IMR-90 (cell line): ENCODE data around the gene MAST1. TPM values are rescaled to one million over a fixed set of nuclear protein-coding genes. Genes with fewer than 3 reads are reported as not detected.
A peak's percentile ranks its signal among the peaks of the same experiment; 100 is the strongest.

Experiments used
- ATAC-seq: fragments of 200-7000 bp; cut with Tn5 transposase; 2 replicates; pipeline ENCODE4 v1.9.1; 2020; ENCODE audit warnings: low read depth, mild to moderate bottlenecking, moderate library complexity
- BruUV-seq: library from RNA; stranded (reverse); fragments of 400-500 nt; replicated peaks from 2 replicates; lab custom pipeline; 2021; lab: Mats Ljungman, UMichigan
- CTCF ChIA-PET: fragments of 300-600 bp; formaldehyde crosslinking; extraction: SDS; loops from one replicate; lab custom pipeline; 2021; ENCODE audit warnings: antibody characterized with exemption; lab: Yijun Ruan, JAX
- POLR2A ChIA-PET: fragments of 300-600 bp; sonication (Branson Sonifier 250); formaldehyde crosslinking; loops from one replicate; lab custom pipeline; 2022; ENCODE audit warnings: antibody characterized with exemption; ENCODE audit not compliant: unreplicated experiment; lab: Charles Lee
- DNase-seq: peaks from one replicate; pipeline ENCODE4 v3.0.0; 2013
- H2AFZ ChIP-seq: replicated peaks from 2 replicates; pipeline ENCODE3; 2013; ENCODE audit warnings: low read length, mild to moderate bottlenecking; ENCODE audit not compliant: poor library complexity
- H2AK5ac ChIP-seq: 2 replicates; pipeline ENCODE4 v1.6.1; 2013; ENCODE audit warnings: low read depth, low read length, inconsistent platforms
- H2AK9ac ChIP-seq: replicated peaks from 2 replicates; pipeline ENCODE3; 2013; ENCODE audit warnings: mild to moderate bottlenecking, low read depth, low read length, moderate library complexity; ENCODE audit not compliant: poor library complexity
- H2BK120ac ChIP-seq: 2 replicates; pipeline ENCODE4 v1.6.1; 2013; ENCODE audit warnings: low read depth, low read length, inconsistent platforms
- H2BK15ac ChIP-seq: 3 replicates; pipeline ENCODE4 v1.6.1; 2013; ENCODE audit warnings: low read depth, low read length, inconsistent platforms
- H2BK20ac ChIP-seq: 2 replicates; pipeline ENCODE4 v1.6.1; 2013; ENCODE audit warnings: low read depth, mild to moderate bottlenecking, inconsistent platforms, low read length, moderate library complexity
- H2BK5ac ChIP-seq: 2 replicates; pipeline ENCODE4 v1.6.1; 2013; ENCODE audit warnings: mild to moderate bottlenecking, low read depth, low read length, inconsistent platforms; ENCODE audit not compliant: poor library complexity, severe bottlenecking
- H3K14ac ChIP-seq: replicated peaks from 2 replicates; pipeline ENCODE4 v1.6.1; 2013; ENCODE audit warnings: low read depth, low read length, inconsistent platforms
- H3K18ac ChIP-seq: 2 replicates; pipeline ENCODE4 v1.6.1; 2013; ENCODE audit warnings: low read depth, low read length, control low read depth
- H3K23ac ChIP-seq: 2 replicates; pipeline ENCODE4 v1.6.1; 2013; ENCODE audit warnings: low read depth, low read length, inconsistent platforms
- H3K27ac ChIP-seq: 2 replicates; pipeline ENCODE4 v1.5.1; 2013; ENCODE audit warnings: mild to moderate bottlenecking, control low read depth, low read length; ENCODE audit not compliant: insufficient read depth
- H3K27me3 ChIP-seq: 2 replicates; pipeline ENCODE4 v1.6.1; 2013; ENCODE audit warnings: low read length; ENCODE audit not compliant: control insufficient read depth, insufficient read depth
- H3K36me3 ChIP-seq: 2 replicates; pipeline ENCODE4 v1.6.1; 2013; ENCODE audit warnings: low read length, mixed read lengths; ENCODE audit not compliant: control insufficient read depth, insufficient read depth
- H3K4ac ChIP-seq: 2 replicates; pipeline ENCODE4 v1.6.1; 2013; ENCODE audit warnings: low read depth, low read length, inconsistent platforms
- H3K4me1 ChIP-seq: 2 replicates; pipeline ENCODE4 v1.6.1; 2013; ENCODE audit warnings: low read length, mixed read lengths; ENCODE audit not compliant: control insufficient read depth, insufficient read depth
- H3K4me2 ChIP-seq: 2 replicates; pipeline ENCODE4 v1.6.1; 2013; ENCODE audit warnings: low read depth, mild to moderate bottlenecking, control low read depth, low read length, moderate library complexity
- H3K4me3 ChIP-seq: 2 replicates; pipeline ENCODE4 v1.5.1; 2013; ENCODE audit warnings: low read depth, mild to moderate bottlenecking, control low read depth, low read length, moderate library complexity; ENCODE audit not compliant: insufficient read depth
- H3K56ac ChIP-seq: 2 replicates; pipeline ENCODE4 v1.6.1; 2013; ENCODE audit warnings: low read length, inconsistent platforms; ENCODE audit not compliant: insufficient read depth; ENCODE audit errors: extremely low read depth
- H3K79me1 ChIP-seq, 2 experiments: 2 replicates each; pipeline ENCODE4 v1.6.1; 2013; ENCODE audit warnings: low read length in 2 of 2, inconsistent platforms in 1 of 2, low read depth in 1 of 2
- H3K9ac ChIP-seq: 2 replicates; pipeline ENCODE4 v1.6.1; 2013; ENCODE audit warnings: low read depth, low read length, control low read depth
- H3K9me1 ChIP-seq: 2 replicates; pipeline ENCODE4 v1.6.1; 2013; ENCODE audit warnings: low read length, inconsistent platforms; ENCODE audit not compliant: insufficient read depth
- H3K9me3 ChIP-seq: 2 replicates; pipeline ENCODE4 v1.6.1; 2013; ENCODE audit warnings: low read length; ENCODE audit not compliant: control insufficient read depth, insufficient read depth
- H4K20me1 ChIP-seq: 2 replicates; pipeline ENCODE4 v1.6.1; 2013; ENCODE audit warnings: low read length, inconsistent platforms; ENCODE audit not compliant: insufficient read depth
- H4K5ac ChIP-seq: 2 replicates; pipeline ENCODE4 v1.6.1; 2013; ENCODE audit warnings: mild to moderate bottlenecking, low read depth, low read length, control low read depth
- H4K8ac ChIP-seq, 2 experiments: 2 replicates each; pipeline ENCODE4 v1.6.1; 2013; ENCODE audit warnings: low read depth in 2 of 2, low read length in 2 of 2, control low read depth in 1 of 2, inconsistent platforms in 1 of 2
- H4K91ac ChIP-seq: 2 replicates; pipeline ENCODE4 v1.6.1; 2013; ENCODE audit warnings: low read depth, low read length, inconsistent platforms; ENCODE audit not compliant: insufficient read depth
- CTCF ChIP-seq: conservative IDR thresholded peaks from 2 replicates; pipeline ENCODE4 v1.5.1; 2012; ENCODE audit warnings: mild to moderate bottlenecking, low read depth, low read length, improper control_type of control experiment
- POLR2A ChIP-seq: IDR thresholded peaks from 2 replicates; pipeline ENCODE4 v1.6.1; 2012; ENCODE audit warnings: mild to moderate bottlenecking, low read depth, low read length
- WGBS, 2 experiments: methylation state at CpG; one replicate each; pipeline versions ENCODE4 v1.1.5 to v1.1.7; 2013; ENCODE audit warnings: missing lambda C conversion rate in 2 of 2; ENCODE audit not compliant: insufficient read length in 1 of 2; ENCODE audit errors: extremely low coverage in 2 of 2; 5-methylcytosine and 5-hydroxymethylcytosine counted together
- dilution Hi-C: fragments of 300-500 bp; cut with HindIII; formaldehyde crosslinking; loops from one replicate; pipeline ENCODE4 v1.14.3; 2018; ENCODE audit warnings: low sequenced_read_pairs; ENCODE audit not compliant: unreplicated experiment
- in situ Hi-C: fragments of 300-500 bp; cut with MboI; formaldehyde crosslinking; loops from 3 replicates; pipeline ENCODE4 v1.14.3; 2019; ENCODE audit warnings: low sequenced_read_pairs, inconsistent platforms, mixed read lengths
- intact Hi-C: fragments of 100-400 bp; cut with micrococcal nuclease; formaldehyde crosslinking; loops from 2 replicates; pipeline ENCODE4 v1.10.0; 2022
- polyA plus RNA-seq, 3 experiments: library from polyadenylated mRNA; depleted of rRNA; stranded (reverse); fragments of >200 nt; gene quantifications; 2 replicates each; pipeline ENCODE4 v1.2.3, GENCODE V29; 2012; ENCODE audit warnings: low replicate concordance in 1 of 3
- total RNA-seq: library from RNA; depleted of rRNA; stranded (reverse); fragments of >200 nt; gene quantifications from 2 replicates; pipeline ENCODE4 v1.2.3, GENCODE V29; 2012

MAST1 gene
- total and polyA plus RNA-seq, 2 of the 4 experiments (the other 2 are of a cell fraction), result 0.56 to 1.1 TPM

GRCh38 chr19:12799742-12800465 lies 38.4 kb upstream of the MAST1 start:
- Histone ChIP-seq H3K9me3 (no peaks in the 10 kb centered on the region), H3K4ac (no peak overlapping the region), H3K9me1 (no peaks in the 10 kb centered on the region), H3K9ac (no peak overlapping the region), H4K20me1 (no peaks in the 10 kb centered on the region), H2BK15ac (no peak overlapping the region), H3K18ac (no peak overlapping the region), H2AK9ac (peak overlapping the region; percentile 9), H3K36me3 (peaks cover 9% of the 10 kb centered on the region), H3K4me3 (no peak overlapping the region), H4K8ac (no peak overlapping the region), H3K14ac (no peak overlapping the region), H4K91ac (no peak overlapping the region), H2BK20ac (no peak overlapping the region), H3K4me2 (no peak overlapping the region), H3K27me3 (no peaks in the 10 kb centered on the region), H2AK5ac (no peak overlapping the region), H2BK5ac (no peak overlapping the region), H3K56ac (no peak overlapping the region), H2BK120ac (no peak overlapping the region), H3K4me1 (peaks cover 6% of the 10 kb centered on the region), H4K5ac (no peak overlapping the region), H2AFZ (no peak overlapping the region), H3K79me1 (peaks cover 4 to 22% of the 10 kb centered on the region in 2 experiments; a peak in 3 of 4 replicates), H3K23ac (peak overlapping the region; percentile 94; the same call in 1 of the 2 replicates), H3K27ac (no peak overlapping the region)
- POLR2A ChIA-PET, result interaction anchor here (0.6 kb wide), 1 partner anchor 36 kb away, joined by 8 read pairs; no protein-coding TSS in a partner anchor
- dilution Hi-C loops, result no loop called here
- CTCF ChIA-PET, result interaction anchor here (0.6 to 1.4 kb wide), 5 partner anchors 34 to 1371 kb away, joined by 3 to 5 read pairs (median 3); no protein-coding TSS in a partner anchor
- BruUV-seq, result no TSS peak
- intact Hi-C loops, result no loop called here
- 95% methylated on average over 10 of the region's 18 CpGs; no CpG with 5 or more reads in 1 of the 2 experiments for WGBS, 2 experiments
- in situ Hi-C loops, result loop anchor here (5.0 to 25.0 kb wide), 2 partner anchors 33 to 1037 kb away; no protein-coding TSS in a partner anchor
- ATAC-seq, result no peak
- TF ChIP-seq CTCF (no peak), POLR2A (0 out of 2 replicates have a peak, but pooled peaks have one; percentile 27)
- no peak for DNase-seq
